GM21529 (cell line): ENCODE measurements around the gene CHRNA7.

Source experiments
- ATAC-seq: cut with Tn5 transposase; IDR thresholded peaks from one replicate; pipeline ENCODE4 v1.9.1; 2021; ENCODE audit not compliant: unreplicated experiment

The CHRNA7 gene

DNA sequence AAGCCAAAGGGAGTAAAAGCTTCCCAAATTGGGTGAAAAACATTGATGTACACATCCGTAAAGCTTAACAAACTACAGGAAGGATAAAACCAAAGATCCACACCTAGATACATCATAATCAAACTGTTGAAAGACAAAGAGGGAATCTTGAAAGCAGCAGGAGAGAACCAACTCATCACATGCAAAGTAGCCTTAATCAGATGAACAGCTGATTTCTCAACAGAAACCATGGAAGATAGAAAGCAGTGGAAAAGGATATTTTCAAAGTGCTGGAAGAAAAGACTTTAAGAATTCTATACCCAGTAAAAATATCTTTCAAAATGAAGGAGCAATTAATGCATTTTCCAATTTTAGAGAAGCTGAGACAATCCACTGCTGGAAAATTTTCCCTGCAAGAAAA lies 36.8 kb downstream of the CHRNA7 start:
- no peak for ATAC-seq

- no peak for ATAC-seq
Measured at GRCh38 chr15:32089851-32090359, 59.6 kb downstream of the CHRNA7 start.

- no peak for ATAC-seq
Measured at GRCh38 chr15:32091505-32092380, 61.4 kb downstream of the CHRNA7 start.

DNA sequence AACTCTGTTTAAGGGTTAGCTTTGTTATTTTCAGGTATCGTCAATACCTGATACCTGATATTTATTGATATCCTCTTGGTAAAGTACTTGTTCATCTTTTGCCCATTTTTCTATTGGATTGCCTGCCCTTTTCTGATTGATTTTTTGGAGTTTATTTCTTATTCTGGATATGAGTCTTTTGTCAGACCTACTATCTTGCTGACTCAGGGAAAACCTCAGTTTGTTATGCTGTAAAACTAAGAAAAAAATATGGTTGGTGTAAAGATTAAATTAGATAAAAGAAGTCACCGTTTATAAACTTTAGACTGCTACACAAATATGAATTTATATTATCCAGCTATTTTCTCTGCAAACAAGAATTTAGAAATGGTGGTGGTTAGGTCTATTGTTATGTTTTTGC lies 65.9 kb downstream of the CHRNA7 start:
- ATAC-seq, result no peak

DNA sequence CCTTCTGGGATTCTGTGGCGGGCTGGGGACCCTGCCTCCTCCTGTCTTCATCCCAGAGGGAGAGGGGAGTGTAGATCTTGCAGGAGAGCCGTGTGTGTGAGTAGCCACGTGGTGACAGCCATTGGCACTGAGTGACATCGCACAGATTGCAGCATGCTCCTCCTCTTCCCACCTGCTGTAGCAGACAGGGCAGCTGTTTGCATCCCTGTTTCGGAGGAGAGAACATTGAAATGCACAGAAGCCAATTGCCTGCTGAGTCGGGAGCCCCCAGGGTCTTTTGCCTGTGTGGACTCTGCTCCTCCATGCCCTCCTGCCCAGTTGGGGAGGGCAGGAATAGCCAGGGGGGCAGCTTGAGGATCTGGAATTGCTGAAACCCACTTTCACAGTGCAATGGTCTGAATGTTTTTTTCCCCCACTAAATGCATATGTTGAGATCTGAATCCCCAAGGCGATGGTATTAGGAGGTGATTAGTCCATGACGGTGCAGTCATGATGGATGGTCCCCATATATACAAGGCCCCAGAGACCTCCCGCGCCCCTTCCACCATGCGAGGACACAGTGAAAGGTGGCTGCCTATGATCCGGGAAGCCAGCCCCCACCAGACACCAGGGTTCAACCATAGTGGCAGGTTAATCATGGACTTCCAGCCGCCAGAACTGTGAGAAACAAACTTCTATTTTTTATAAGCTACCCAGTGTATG lies 66.8 kb downstream of the CHRNA7 start:
- no peak for ATAC-seq

DNA sequence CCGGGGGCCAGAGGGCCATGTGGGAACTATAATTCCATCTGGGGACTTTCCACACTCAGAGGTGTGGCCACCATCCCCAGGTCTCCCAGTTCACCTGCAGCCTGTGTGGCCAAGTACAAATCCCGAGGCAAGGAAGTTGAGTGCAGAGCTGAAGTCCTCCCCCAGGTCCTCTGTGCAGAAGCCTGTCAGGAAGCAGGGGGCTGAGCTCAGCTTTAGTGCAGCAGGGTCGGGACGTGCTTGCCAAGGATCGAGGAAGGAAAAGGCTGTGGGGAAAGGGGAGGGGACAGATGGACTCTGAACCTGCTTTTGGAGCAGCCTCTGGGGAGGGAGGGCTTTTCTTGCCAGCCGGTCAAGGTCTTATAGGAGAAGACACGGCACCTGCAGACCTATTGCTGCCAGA lies 67.7 kb downstream of the CHRNA7 start:
- no peak for ATAC-seq

GRCh38 chr15:32099097-32099785 lies 68.9 kb downstream of the CHRNA7 start:
- no peak for ATAC-seq

DNA sequence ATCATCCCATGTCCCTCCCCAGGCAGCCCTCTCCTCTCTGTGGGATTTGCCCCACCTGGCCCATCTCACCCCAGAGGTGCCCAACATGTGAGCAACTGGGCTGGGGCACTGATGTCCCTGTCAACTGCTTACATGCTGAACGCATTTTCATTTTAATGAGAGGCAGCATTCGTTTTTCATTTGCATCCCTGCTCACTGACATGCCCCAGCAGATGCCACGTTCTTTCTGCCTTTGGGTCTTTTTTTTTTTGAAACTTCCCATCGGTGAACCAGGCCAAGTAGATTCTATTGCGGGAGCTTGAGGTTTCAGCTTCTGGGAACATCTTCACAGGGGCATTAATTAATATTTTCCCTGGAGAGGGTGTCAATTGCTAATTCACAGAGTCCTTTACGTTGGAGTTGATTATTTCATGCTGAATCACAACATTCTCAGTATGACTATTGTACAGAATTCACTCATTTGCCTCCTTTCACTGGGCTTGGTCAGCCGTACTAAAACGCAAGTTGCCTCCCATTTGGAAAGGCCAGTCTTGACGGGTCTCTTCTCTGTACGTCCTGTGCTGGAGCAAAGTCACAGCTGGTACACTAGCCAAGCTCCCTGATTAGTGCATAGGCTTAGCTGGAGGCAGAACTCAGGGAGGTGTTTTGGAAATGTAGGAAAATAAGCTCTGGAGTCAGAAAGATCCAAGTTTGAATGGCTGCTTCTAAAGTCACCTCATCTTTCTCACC lies 69.8 kb downstream of the CHRNA7 start:
- no peak for ATAC-seq

DNA sequence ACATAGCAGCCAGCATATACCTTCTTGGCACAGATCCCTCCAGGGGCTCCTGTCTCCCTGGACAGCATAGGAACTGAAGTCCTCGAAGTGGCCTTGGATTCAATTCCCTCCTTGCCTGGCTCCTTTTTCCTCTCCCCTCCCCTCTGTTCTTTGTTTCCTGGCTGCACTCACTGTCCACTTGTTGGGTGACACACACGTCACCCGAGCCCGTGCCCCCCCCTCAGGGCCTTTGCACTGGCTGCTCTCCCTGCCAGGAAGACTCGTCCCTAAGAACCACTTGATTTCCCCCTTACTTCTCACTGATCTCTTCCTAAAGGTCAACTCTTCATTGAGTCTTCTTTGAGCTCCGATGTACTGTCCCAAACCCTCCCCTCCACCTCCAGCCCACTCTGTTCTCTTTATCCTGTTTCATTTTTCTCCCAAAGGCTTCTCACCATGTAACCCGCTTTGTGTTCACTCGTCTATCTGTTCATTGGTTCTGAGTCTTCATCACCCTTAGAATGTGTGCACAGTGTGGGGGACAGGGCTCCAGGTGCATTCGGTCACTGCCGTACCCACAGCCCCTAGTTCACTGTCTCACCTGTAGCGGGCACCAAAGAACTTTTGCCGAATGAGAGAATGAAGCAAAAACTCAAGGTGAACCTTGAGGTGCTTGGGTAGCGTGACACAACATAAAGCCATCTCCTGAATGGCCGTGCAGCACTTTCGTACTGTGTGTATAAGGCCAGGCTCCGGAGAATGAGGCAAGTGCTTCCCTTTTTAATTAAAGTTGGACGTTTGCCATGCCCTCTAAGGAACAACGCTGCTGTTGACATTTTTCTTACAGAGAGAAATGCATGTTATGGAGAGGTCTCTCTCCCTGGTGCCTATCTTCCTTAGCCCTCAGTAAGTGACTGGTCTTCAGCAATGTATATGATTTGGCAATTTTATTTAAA lies 74.0 kb downstream of the CHRNA7 start:
- no peak for ATAC-seq

DNA sequence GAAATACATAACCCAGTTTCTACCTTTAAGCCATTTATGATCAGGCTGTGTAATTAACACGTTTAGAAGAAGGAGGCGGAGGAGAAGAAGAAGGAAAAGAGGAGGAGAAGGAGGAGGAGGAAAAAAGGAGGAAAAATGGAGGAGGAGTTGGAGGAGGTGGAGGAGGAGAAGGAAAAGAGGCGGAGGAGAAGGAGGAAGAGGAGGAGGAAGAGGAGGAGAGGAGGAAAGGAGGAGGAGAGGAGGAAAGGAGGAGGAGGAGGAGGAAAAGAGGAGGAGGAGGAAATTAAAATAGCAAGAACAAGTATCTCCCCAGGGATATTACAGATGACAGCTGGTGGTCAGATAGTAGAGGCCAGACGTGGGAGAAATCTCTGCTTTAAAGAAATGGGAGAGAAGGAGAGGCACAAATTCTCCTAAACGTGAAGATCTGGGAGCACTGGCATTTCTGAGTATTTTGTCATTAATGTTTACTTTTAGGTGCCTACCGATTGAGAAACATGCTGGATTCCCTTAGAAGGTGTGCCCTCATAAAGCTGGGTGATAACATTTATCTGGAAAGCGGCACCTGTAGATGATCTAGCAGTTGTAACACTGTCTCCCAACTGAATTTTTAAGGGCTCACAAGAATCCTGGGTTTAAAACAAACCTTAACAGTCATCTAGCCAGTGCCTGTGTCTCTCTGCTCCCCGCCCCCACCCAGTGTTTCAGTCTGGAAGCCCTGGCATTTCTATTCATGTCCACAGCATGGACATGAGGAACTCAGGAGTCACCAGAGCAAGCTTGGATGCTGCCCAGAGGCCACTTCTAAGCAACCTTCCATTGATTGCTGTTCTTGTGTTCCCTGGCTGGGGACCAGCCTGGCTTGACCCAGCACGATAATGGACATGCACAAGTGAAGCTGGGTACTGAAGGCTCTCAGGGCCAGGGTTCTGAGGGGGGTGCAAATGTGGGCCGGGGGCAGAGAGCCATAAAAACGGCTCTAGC lies 75.2 kb downstream of the CHRNA7 start:
- ATAC-seq, result no peak

GRCh38 chr15:32106401-32107381 lies 76.4 kb downstream of the CHRNA7 start:
- no peak for ATAC-seq

GRCh38 chr15:32107477-32108080 lies 77.3 kb downstream of the CHRNA7 start:
- ATAC-seq, result no peak

GRCh38 chr15:32108661-32109060 lies 78.3 kb downstream of the CHRNA7 start:
- ATAC-seq, result no peak

GRCh38 chr15:32112101-32112500 lies 81.8 kb downstream of the CHRNA7 start:
- ATAC-seq, result no peak

- no peak for ATAC-seq
Measured at GRCh38 chr15:32113224-32113623, 82.9 kb downstream of the CHRNA7 start.

DNA sequence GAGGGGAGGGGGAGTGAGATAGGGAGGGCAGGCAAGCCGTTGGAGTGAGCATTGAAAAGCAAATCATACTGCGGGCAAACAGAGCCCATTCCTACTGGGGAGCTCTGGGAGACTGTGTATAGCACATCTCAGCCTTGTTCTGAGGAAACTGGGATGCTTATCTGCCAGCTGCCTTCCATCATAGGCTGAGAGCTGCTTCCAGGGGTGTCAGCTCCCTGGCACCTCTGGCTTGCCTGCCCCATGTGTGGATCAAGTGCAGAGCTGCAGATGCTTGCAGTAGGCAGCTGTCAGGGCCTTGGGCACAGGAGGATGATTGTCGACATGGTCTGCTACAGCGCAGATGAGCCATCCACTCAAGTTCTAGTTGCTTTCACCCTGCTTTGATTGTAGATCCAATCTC lies 86.8 kb downstream of the CHRNA7 start:
- ATAC-seq, result no peak

- ATAC-seq, result no peak
Measured at GRCh38 chr15:32119286-32119685, 89.0 kb downstream of the CHRNA7 start.
